22Rv1 (cell line): ENCODE data around the gene SPANXD.

Source experiments
- ZFX ChIP-seq: fragments of 450-650 bp; IDR thresholded peaks from 2 replicates; pipeline ENCODE4 v1.6.1; 2017; ENCODE audit warnings: antibody characterized with exemption, borderline replicate concordance
- TF ChIP-seq, protein P1 (sequence below): fragments of 450-650 bp; IDR thresholded peaks from 2 replicates; pipeline ENCODE4 v1.5.1; 2017; ENCODE audit warnings: mild to moderate bottlenecking

DNA sequence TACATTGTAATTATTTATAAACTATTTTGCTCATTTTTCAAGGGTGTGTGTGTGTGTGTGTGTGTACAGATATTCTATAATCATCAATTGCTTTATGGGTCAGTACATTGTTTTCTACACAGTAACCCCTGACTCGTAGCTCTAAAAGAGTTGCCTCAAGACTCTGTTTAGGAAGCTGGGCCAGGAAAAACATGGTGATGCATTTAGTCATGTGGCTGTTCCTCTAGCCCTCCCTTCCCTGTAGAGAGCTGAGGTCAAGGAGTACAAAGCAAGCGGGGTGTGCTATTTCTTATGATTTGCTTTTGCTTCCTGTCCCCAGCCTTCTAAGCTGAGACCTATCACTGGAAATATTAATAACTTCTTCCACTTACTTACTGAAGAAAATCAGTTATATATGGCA lies 34.8 kb upstream of the SPANXD start:
- TF ChIP-seq, protein P1, sequence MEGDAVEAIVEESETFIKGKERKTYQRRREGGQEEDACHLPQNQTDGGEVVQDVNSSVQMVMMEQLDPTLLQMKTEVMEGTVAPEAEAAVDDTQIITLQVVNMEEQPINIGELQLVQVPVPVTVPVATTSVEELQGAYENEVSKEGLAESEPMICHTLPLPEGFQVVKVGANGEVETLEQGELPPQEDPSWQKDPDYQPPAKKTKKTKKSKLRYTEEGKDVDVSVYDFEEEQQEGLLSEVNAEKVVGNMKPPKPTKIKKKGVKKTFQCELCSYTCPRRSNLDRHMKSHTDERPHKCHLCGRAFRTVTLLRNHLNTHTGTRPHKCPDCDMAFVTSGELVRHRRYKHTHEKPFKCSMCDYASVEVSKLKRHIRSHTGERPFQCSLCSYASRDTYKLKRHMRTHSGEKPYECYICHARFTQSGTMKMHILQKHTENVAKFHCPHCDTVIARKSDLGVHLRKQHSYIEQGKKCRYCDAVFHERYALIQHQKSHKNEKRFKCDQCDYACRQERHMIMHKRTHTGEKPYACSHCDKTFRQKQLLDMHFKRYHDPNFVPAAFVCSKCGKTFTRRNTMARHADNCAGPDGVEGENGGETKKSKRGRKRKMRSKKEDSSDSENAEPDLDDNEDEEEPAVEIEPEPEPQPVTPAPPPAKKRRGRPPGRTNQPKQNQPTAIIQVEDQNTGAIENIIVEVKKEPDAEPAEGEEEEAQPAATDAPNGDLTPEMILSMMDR, result no peak
- TF ChIP-seq ZFX, result no peak
